Measurements from ENCODE around the gene ARHGAP22. TPM values are rescaled to one million over a fixed set of nuclear protein-coding genes. Genes with fewer than 3 reads are reported as not detected.

The ARHGAP22 gene
- total RNA-seq, 2 donors from 2014 or later = 1.8 to 5.7 TPM

DNA sequence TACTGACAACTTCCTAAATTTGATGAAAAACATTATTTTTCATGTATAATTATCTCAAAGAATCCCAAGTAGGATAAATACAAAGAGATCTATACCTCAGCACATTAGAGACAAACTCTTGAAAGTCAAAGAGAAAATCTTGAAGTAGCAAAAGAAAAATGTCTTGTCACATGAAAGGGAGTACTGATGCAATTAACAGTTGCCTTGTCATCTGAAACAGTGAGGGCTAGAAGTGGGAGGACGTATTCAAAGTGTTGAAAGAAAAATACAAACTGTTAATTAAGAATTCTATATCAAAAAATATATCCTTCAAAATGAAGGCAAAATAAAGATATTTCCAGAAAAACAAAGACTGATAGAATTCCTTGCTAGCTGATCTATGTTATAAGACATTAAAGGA is 35.5 kb upstream of the ARHGAP22 start:
- no peaks in the 10 kb centered on the region for H3K4me1 ChIP-seq
- peaks cover 0 to 15% of the 10 kb centered on the region in 2 donors for H3K9me3 ChIP-seq
- TF ChIP-seq, protein P1, sequence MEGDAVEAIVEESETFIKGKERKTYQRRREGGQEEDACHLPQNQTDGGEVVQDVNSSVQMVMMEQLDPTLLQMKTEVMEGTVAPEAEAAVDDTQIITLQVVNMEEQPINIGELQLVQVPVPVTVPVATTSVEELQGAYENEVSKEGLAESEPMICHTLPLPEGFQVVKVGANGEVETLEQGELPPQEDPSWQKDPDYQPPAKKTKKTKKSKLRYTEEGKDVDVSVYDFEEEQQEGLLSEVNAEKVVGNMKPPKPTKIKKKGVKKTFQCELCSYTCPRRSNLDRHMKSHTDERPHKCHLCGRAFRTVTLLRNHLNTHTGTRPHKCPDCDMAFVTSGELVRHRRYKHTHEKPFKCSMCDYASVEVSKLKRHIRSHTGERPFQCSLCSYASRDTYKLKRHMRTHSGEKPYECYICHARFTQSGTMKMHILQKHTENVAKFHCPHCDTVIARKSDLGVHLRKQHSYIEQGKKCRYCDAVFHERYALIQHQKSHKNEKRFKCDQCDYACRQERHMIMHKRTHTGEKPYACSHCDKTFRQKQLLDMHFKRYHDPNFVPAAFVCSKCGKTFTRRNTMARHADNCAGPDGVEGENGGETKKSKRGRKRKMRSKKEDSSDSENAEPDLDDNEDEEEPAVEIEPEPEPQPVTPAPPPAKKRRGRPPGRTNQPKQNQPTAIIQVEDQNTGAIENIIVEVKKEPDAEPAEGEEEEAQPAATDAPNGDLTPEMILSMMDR (IDR thresholded peaks at IDR 0.05) = no peak
- no peaks in the 10 kb centered on the region for H3K36me3 ChIP-seq
- H3K27ac ChIP-seq = no peak overlapping the region
- no peak overlapping the region for H3K4me3 ChIP-seq
- H3K27me3 ChIP-seq = no peaks in the 10 kb centered on the region
- DNase-seq (ENCODE audit: low spot score) = no peak

DNA sequence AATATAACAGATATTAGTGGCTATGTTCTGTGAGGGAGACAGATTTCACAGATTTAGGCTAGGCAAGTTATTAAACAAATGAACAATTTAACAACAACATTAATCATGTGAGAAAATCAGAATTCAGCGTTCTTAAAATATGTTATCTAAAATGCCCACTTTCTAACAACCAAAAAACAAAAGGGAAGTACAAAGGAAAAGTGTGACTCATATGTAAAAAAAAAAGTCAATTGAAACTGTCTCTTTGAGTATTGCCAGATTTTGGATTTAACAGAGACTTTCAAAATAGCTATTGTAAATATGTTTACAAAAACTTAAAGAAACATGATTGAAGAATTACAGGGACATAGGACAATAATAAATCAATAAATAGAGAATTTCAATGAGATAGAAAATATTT is 34.8 kb upstream of the ARHGAP22 start:
- Histone ChIP-seq H3K4me1 (peaks cover 0 to 6% of the 10 kb centered on the region in 2 donors), H3K27ac (no peak overlapping the region), H3K4me3 (no peak overlapping the region), H3K27me3 (no peaks in the 10 kb centered on the region), H3K9me3 (peaks cover 0 to 15% of the 10 kb centered on the region in 2 donors), H3K36me3 (no peaks in the 10 kb centered on the region)
- TF ChIP-seq, protein P1 (IDR thresholded peaks at IDR 0.05) = no peak
- no peak for DNase-seq (ENCODE audit: low spot score)

DNA sequence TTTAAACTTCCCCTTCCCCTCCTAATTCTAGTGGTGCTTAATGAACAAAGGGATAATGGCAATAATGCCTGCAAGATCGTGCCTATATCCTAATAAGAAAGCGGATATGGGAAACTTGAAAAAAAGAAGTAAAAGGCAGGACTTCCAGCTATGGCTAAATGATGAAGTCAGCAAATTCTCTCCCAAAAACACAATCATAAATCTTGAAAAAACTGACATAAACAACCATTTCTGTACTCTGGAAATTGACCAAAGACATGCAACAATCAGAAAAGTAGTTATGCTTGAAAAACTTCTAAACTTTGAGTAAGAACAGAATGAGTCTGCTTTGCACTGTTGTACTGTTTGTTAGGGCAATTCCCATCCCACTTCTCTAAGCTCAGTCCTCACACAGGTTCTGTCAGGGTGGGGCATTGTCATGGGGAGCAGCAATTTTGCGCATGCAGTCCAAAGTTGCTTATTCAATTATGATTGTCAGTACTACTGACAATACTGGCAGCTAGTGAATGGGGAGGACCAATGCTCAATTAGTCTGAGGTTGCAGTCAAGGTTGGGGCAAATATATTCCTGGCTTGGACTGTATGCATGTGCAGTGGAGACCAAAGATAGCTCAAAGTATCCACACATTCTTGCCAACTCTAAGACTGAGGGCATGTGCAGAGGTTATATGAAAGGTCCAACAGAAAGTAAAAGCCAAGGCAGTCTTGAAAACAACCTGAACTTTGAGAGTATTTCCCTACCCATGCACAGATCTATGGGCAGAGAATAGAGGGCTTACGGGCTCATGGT is 34.1 kb upstream of the ARHGAP22 start:
- Histone ChIP-seq H3K27ac (no peak overlapping the region), H3K9me3 (peaks cover 0 to 15% of the 10 kb centered on the region in 2 donors), H3K4me3 (no peak overlapping the region), H3K27me3 (no peaks in the 10 kb centered on the region), H3K4me1 (peaks cover 0 to 13% of the 10 kb centered on the region in 2 donors), H3K36me3 (no peaks in the 10 kb centered on the region)
- DNase-seq (ENCODE audit: low spot score) = no peak
- TF ChIP-seq, protein P1 (IDR thresholded peaks at IDR 0.05) = no peak

DNA sequence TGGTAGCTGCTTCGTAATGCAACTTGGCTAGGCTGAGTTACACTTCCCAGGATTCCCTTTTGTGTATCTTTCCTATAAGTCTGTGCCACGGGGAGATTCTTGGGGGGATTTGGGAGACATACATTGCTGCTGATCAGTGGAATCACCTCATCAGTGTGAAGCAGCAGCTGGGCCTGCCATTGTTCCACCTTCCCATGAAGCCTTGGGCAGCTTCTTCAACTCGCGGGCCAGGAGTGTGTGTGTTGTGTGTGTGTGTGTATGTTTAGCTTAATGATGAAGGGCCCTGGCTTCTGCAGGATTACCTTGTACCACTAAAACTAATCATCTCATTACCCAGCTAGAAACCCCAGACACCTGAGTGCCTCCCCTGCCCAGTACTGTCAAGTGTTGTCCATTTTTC is 33.3 kb upstream of the ARHGAP22 start:
- H3K9me3 ChIP-seq = peaks cover 0 to 15% of the 10 kb centered on the region in 2 donors
- no peak for DNase-seq (ENCODE audit: low spot score)
- no peaks in the 10 kb centered on the region for H3K36me3 ChIP-seq
- H3K27me3 ChIP-seq = no peaks in the 10 kb centered on the region
- peaks cover 0 to 19% of the 10 kb centered on the region in 2 donors for H3K4me1 ChIP-seq
- H3K4me3 ChIP-seq = no peak overlapping the region
- no peak overlapping the region for H3K27ac ChIP-seq
- TF ChIP-seq, protein P1 (IDR thresholded peaks at IDR 0.05) = no peak

DNA sequence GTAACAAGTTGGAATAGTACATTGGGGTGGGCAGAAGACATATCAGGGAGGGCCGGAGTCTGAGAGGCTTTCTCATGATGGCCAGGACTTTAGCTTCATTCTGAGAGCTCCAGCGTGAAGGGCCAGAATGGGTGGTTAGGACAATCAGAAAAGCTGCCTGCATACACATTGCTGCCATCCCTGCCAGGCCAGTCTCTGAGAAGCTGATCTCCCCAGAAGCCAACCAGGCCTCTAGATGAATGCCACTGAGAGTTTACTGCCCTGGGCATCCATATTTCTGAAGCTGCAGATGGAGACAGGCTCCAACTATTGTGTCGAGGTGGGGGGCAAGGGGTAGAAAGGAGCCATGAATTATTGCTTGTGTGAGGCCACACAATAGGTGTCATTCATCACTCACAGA is 32.0 kb upstream of the ARHGAP22 start:
- Histone ChIP-seq H3K4me1 (peaks cover 0 to 19% of the 10 kb centered on the region in 2 donors), H3K27ac (no peak overlapping the region), H3K9me3 (peaks cover 0 to 15% of the 10 kb centered on the region in 2 donors), H3K27me3 (no peaks in the 10 kb centered on the region), H3K36me3 (no peaks in the 10 kb centered on the region), H3K4me3 (no peak overlapping the region)
- no peak for DNase-seq (ENCODE audit: low spot score)
- TF ChIP-seq, protein P1 (IDR thresholded peaks at IDR 0.05) = no peak

Measured in right atrium auricular region (tissue), 2 donors.